GM19193 (cell line): ENCODE measurements around the gene PMEL.

ENCODE experiments used
- POLR2A ChIP-seq: IDR thresholded peaks from 4 replicates; pipeline ENCODE4 v1.6.1; 2011; ENCODE audit not compliant: insufficient read depth, insufficient read length; ENCODE audit errors: extremely low read depth

PMEL gene

DNA sequence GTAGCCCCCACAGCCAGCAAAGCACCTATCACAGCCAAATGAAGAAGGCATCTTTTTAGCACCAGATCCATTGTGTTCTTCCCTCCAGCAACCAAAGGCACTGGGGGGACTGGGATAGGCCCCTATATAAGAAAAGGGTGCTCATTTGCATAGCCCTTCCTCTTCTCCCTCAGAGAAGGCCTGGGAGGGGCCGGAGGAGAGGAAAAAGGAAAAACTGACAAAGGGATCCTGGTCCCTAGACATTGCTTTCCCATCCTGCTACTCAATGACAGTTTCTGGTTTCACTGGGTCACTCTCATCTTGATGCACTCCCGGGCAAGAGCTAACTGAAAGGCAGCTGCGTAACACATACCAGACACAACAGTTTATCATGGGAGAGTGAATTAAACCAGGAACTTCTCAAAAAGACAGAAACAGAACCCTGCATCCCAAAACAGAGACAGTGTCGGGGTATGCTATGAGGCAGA, at the start of gene PMEL:
TSS of gene PMEL (minus strand) at position 102 of the 467 bp plus-strand sequence. CDS start at position 71, 31 bp downstream.
- TF ChIP-seq POLR2A, result no peak

- no peak for TF ChIP-seq POLR2A
Observed at GRCh38 chr12:56014205-56014604, 48.4 kb upstream of the PMEL start.

- no peak for TF ChIP-seq POLR2A
Observed at GRCh38 chr12:56013482-56013881, 47.6 kb upstream of the PMEL start.

- no peak for TF ChIP-seq POLR2A
Observed at GRCh38 chr12:56011509-56012090, 45.8 kb upstream of the PMEL start.

- TF ChIP-seq POLR2A, result no peak
Observed at GRCh38 chr12:56010111-56010570, 44.3 kb upstream of the PMEL start.

DNA sequence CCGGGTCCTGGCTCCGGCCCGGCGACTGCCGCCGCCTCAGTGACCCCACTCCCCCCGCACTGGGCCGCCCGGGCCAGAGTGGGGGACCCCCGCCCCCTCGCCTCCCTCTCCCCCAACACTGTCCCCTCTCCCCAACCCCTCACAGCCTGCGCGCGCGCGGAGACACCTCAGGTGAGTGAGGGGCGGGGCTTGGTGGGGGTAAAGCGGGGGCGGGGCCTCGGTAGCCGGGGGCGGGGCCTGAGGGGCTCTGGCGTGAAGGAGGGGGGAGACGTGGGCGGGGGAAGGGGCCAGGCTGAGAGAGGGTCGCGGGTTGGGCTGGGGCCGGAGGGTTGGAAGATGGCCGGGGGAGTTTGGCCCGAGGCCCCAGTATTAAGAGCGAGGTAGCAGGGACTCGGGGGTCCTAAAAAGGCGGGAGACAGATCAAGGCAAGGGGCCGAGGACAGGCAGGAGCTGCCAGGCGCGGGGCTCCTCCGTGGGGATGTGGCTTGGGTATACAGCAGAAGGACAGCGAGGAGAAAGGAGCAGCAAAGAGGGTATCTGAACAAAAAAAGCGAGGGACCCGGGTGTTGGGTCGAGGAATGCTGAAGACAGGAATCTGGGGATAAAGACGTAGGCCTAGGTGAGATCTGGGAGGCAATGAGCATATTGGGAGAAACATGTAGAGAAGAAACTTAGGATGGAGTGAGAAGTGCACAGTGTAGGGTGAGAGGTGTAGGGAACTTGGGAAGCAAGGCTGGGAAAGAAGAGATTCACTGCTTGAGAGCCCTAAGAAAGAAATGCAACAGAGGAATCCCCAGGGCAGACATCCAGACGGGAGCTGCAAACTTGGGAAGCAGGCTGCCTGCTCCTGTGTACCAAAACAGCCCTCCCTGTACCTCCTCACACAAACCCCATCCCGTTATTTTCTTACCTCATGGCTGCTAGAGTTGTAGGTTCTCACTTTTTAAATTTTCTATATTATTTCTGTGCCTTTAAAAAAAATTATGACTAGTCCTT, 42.0 kb upstream of the PMEL start:
- no peak for TF ChIP-seq POLR2A

- no peak for TF ChIP-seq POLR2A
Observed at GRCh38 chr12:56004211-56004610, 38.4 kb upstream of the PMEL start.

DNA sequence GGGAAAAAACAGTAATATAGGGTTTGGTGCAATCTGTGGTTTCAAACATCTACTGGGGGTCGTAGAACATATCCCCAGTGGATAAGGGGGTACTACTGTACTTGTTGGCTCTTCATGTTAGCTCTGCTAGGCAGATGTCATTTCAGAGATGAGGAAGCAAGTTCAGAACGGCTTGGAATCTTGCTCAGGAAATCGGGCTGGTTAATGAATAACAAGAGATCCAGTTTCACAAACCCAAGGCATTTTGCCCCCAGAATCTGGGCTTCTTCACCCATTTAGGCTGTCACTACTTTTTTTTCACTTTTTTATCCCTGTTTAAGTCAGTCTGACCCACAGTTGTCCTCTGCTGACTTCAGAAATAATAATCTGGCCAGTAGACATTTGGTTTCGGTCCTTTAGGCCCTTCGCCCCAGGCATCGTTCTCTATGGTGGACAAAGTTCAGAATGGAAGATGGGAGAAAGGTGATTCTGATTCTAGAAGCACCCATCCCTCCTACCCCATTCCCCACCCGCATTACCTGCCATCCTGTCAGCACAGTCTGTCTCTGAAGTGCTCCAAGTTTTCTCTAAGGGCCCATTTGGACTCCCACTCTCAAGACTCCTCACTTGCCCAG, 35.8 kb upstream of the PMEL start:
- TF ChIP-seq POLR2A, result no peak

GRCh38 chr12:55997535-55997859, 31.7 kb upstream of the PMEL start:
- TF ChIP-seq POLR2A, result no peak

- TF ChIP-seq POLR2A, result peak; percentile 71
Observed at GRCh38 chr12:55996715-55997534, 31.1 kb upstream of the PMEL start, which contains the start of gene SUOX. TSS of gene SUOX (plus strand) at chr12:55997276. CDS start at chr12:56002222, 4,946 bp downstream.

DNA sequence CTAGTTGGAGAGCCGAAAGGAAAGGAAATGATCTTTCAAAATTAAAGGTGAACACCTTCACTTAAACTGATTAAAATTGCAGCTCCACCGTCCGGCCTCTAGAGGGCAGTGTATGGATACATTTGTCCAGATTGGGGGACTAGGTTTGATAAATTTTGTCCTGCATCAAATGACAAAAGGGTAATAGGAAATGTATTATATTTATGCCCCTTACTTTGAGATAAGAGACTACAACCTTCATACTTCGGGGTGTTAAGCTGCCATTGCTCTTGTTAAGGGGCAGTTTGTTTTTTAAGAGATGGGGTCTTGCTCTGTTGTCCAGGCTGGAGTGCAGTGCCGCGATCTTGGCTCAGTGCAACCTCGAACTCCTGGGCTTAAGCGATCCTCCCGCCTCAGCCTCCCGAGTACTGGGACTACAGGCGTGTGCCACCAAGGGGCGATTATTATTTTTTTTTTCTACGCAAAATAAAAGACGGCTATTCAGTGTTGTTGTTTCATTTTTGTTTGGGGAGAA, 30.4 kb upstream of the PMEL start:
- TF ChIP-seq POLR2A, result no peak

DNA sequence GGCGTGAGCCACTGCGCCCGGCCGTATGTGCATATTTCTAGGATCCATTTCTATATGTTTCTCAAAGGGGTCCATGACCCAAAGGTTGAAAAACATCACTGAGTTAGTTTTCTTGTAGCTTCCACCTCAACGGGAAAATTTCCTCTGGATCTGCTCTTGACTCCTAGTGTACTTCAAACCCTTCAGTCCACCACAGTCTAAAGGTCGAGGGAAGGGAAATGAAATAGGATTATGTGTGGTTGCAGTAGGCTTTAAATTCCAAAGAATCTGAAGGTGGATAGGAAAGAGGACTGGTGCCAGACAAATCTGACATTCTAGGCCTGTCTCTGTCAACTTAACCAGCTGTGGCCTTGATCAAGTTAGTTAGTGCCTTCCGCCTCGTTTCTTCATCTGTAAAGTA, 29.5 kb upstream of the PMEL start:
- no peak for TF ChIP-seq POLR2A

- TF ChIP-seq POLR2A, result no peak
Observed at GRCh38 chr12:55993230-55993853, 27.5 kb upstream of the PMEL start.

DNA sequence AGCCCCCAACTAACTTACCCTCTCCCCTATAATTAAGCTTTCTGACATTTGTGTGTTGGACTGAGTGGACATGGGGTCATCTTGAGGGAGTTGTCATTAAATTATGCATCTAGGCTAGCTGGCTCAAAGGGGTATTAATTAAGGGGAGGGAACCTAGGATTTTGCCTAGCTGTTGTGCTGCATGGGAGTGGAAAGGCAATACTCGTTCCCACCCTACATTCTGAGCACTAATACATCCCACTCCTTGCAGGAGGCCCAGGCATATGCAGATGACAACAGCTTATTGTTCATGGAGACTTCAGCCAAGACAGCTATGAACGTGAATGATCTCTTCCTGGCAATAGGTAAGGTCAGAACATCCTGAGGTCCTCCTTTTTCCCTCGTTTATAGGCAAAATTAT, 25.3 kb upstream of the PMEL start:
- TF ChIP-seq POLR2A, result no peak
